BE2C (cell line): ENCODE data around the gene RBM5. TPM values are rescaled to one million over a fixed set of nuclear protein-coding genes. Genes with fewer than 3 reads are reported as not detected.

Source experiments
- DNase-seq: peaks from one replicate; pipeline ENCODE4 v3.0.0-alpha.2; 2020
- H3K27me3 ChIP-seq: fragments of 250-450 bp; sonication (Bioruptor Pico); 2 replicates; pipeline ENCODE4 v1.5.1; 2020; ENCODE audit warnings: mild to moderate bottlenecking
- H3K36me3 ChIP-seq: fragments of 250-450 bp; sonication (Bioruptor Pico); 2 replicates; pipeline ENCODE4 v1.5.1; 2020; ENCODE audit warnings: mild to moderate bottlenecking
- H3K4me1 ChIP-seq: fragments of 250-450 bp; sonication (Bioruptor Pico); 2 replicates; pipeline ENCODE4 v1.5.1; 2020
- H3K4me3 ChIP-seq: 2 replicates; pipeline ENCODE4 v1.5.1; 2011; ENCODE audit warnings: low read depth, low read length
- H3K9me3 ChIP-seq: fragments of 250-450 bp; sonication (Bioruptor Pico); 2 replicates; pipeline ENCODE4 v1.5.1; 2020
- polyA plus RNA-seq: library from polyadenylated mRNA; unstranded; fragments of >200 nt; gene quantifications from one replicate; pipeline ENCODE4 v1.2.1, GENCODE V29; 2012; ENCODE audit warnings: low read depth, missing spikeins; ENCODE audit not compliant: insufficient read length, insufficient read depth
- TF ChIP-seq, protein P1 (sequence below): IDR thresholded peaks from 2 replicates; pipeline ENCODE4 v1.5.1; 2012; ENCODE audit warnings: mild to moderate bottlenecking, low read depth, low read length

The RBM5 gene
- polyA plus RNA-seq, result 79.7 TPM

DNA sequence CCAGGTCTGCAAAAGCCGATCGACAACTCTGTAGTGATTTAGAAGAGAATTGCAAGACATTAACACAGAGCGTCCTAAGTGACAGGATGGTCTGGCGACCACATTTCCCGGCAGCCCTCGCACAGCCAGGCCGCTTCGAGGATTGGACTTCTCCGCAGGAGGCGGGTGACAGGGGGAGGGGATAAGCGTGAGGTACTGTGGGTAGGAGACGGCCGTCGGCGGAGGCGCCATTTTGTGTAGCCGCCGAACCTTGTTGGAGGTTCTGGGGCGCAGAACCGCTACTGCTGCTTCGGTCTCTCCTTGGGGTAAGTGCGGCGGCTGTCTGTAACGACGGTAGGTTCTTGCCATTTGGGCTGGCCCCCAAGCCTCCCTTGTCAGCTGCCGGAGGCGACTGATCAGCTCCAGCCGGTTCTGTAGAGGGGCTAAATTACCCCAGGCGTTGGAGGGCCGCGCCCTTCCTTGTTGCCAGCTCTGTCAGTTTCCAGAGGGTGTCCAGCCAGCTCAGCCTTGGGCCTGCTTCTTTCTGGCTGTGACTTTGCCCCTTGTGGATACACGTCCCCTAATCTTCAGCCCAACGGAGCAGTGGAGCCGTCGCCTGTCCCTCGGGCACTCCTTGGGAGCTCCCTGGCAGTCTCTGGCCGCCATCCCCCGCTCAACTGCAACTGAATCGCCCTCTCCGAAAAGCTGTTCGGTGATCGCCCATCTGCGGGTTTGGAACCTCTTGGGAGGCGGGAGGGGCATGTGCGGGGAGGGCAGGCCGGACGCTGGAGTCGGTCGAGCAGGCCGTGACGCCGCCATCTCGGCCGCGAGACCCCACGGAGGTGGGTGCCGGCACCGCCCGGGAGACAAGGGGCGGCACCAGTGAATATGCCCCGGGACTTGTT is at the start of gene RBM5:
Gene RBM5 (plus strand): TSS at position 195 of the 884 bp plus-strand sequence. CDS start 1,516 bp downstream, outside the sequence.
- TF ChIP-seq, protein P1, sequence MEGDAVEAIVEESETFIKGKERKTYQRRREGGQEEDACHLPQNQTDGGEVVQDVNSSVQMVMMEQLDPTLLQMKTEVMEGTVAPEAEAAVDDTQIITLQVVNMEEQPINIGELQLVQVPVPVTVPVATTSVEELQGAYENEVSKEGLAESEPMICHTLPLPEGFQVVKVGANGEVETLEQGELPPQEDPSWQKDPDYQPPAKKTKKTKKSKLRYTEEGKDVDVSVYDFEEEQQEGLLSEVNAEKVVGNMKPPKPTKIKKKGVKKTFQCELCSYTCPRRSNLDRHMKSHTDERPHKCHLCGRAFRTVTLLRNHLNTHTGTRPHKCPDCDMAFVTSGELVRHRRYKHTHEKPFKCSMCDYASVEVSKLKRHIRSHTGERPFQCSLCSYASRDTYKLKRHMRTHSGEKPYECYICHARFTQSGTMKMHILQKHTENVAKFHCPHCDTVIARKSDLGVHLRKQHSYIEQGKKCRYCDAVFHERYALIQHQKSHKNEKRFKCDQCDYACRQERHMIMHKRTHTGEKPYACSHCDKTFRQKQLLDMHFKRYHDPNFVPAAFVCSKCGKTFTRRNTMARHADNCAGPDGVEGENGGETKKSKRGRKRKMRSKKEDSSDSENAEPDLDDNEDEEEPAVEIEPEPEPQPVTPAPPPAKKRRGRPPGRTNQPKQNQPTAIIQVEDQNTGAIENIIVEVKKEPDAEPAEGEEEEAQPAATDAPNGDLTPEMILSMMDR, result no peak
- peak; percentile 91 for DNase-seq
- Histone ChIP-seq H3K9me3 (no peaks in the 10 kb centered on the region), H3K27me3 (no peaks in the 10 kb centered on the region), H3K4me1 (no peaks in the 10 kb centered on the region), H3K36me3 (peaks cover 27% of the 10 kb centered on the region), H3K4me3 (peak within 1 kb of the TSS; percentile 90)

DNA sequence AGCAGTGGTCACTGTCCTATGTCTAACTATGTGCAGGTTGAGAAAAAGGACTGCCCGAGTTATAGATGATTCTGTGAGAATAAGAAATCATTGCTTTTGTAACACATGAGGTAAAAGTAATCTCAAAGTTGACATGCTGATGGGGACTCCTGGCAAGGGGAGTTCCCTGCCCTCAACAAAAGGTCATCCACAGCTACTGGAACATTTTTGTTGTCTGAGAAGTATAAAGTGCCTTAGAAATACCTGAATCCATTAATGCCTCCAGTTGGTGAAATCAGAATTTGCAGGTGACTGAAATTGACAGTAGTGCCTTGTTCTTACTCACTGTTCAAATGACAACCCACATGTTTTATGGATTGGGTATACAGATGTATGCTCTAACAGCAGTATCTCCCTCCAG is 43.7 kb upstream of the RBM5 start:
- peaks cover 2% of the 10 kb centered on the region for H3K36me3 ChIP-seq
- TF ChIP-seq, protein P1, result no peak
- no peaks in the 10 kb centered on the region for H3K9me3 ChIP-seq
- no peak for DNase-seq
- no peaks in the 10 kb centered on the region for H3K27me3 ChIP-seq
- H3K4me3 ChIP-seq, result no peak overlapping the region
- no peaks in the 10 kb centered on the region for H3K4me1 ChIP-seq

DNA sequence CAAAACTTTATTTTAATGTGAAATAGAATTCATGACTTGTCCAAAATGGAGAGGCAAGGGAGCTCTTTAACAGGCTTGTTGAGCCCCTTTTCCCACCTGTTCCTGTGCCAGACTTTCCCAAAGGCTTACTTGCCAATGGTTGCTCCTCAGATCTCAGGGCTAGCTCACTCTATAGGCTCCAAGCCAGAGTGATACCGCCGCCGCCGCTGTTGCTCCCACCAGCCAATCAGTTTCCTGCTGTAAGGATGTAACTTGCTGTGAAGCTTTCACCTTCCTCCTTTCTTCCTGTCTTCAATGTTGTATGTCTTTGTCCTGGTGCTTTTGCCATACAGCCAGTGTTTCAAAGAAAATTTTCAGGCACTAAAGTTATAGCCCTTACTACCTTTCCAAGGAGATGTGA is 41.3 kb upstream of the RBM5 start:
- DNase-seq, result no peak
- H3K4me1 ChIP-seq, result no peaks in the 10 kb centered on the region
- H3K36me3 ChIP-seq, result peaks cover 5% of the 10 kb centered on the region
- TF ChIP-seq, protein P1, result no peak
- H3K4me3 ChIP-seq, result no peak overlapping the region
- H3K27me3 ChIP-seq, result no peaks in the 10 kb centered on the region
- no peaks in the 10 kb centered on the region for H3K9me3 ChIP-seq

DNA sequence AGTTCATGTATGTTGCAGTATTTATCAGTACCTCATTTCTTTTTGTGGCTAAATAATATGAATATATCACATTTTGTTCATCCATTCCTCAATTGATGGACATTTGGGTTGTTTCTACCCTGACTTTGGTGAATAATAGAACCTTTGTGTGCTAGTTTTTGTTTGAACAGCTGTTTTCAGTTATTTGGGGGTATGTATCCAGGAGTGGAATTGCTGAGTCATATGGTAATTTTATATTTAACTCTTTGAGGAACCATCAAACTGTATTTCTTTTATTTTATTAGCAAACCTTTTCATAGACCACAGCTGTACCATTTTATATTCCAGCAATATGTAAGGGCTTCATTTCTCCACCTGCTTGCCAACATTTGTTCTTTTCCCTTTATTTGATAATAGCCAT is 38.4 kb upstream of the RBM5 start:
- Histone ChIP-seq H3K4me3 (no peak overlapping the region), H3K9me3 (no peaks in the 10 kb centered on the region), H3K4me1 (no peaks in the 10 kb centered on the region), H3K27me3 (no peaks in the 10 kb centered on the region), H3K36me3 (peaks cover 8% of the 10 kb centered on the region)
- DNase-seq, result no peak
- TF ChIP-seq, protein P1, result no peak

DNA sequence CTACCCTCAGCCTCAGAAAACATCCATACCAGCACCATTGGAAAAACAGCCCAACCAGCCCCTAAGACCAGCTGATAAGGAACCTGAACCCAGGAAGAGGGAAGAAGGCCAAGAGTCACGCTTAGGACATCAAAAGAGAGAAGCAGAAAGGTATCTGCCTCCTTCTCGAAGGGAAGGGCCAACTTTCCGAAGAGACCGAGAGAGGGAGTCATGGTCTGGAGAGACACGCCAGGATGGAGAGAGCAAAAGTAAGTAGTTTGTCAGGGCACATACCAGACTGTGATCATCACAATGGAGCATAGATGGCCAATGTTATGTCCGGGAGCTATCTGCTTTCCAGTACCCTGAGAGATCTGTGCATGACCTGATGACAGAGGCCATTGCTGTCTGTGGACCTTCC is 31.0 kb upstream of the RBM5 start:
- no peak for DNase-seq
- Histone ChIP-seq H3K27me3 (no peaks in the 10 kb centered on the region), H3K4me3 (no peak overlapping the region), H3K9me3 (no peaks in the 10 kb centered on the region), H3K36me3 (peaks cover 11% of the 10 kb centered on the region), H3K4me1 (no peaks in the 10 kb centered on the region)
- TF ChIP-seq, protein P1, result no peak

DNA sequence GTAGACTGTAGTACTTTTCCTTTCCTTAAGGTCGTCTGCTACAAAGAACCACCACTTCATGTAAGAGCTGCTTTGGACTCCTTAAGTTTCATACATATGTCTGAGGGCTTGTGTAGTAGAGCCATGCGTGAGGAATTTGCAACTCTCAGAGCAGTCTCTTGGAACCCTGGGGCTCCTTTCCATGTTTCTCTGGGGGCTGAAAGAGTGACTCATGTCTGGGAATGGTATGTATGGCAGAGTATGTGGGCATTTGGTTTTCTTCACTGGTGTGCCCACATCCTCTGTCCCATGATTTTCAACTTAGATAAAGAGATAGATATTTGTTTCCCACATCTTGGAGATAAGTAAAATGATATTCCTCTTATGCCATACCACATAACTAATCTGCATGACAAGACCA is 20.6 kb upstream of the RBM5 start:
- TF ChIP-seq, protein P1, result no peak
- H3K36me3 ChIP-seq, result peaks cover 27% of the 10 kb centered on the region
- H3K9me3 ChIP-seq, result no peaks in the 10 kb centered on the region
- no peaks in the 10 kb centered on the region for H3K27me3 ChIP-seq
- no peak overlapping the region for H3K4me3 ChIP-seq
- no peak for DNase-seq
- H3K4me1 ChIP-seq, result no peaks in the 10 kb centered on the region
